Panc1 (cell line): ENCODE data around the gene ARMCX5.

Experiments
- POLR2AphosphoS5 ChIP-seq: IDR thresholded peaks from 2 replicates; pipeline ENCODE4 v1.6.1; 2012; ENCODE audit warnings: mild to moderate bottlenecking, low read depth, low read length, moderate library complexity
- SIN3A ChIP-seq: IDR thresholded peaks from 2 replicates; pipeline ENCODE4 v1.6.1; 2012; ENCODE audit warnings: low read depth, mild to moderate bottlenecking, low read length, moderate library complexity, borderline replicate concordance; ENCODE audit not compliant: insufficient read depth
- TF ChIP-seq, protein P1 (sequence below): fragments of 450-650 bp; IDR thresholded peaks from 2 replicates; pipeline ENCODE4 v1.5.1; 2017; ENCODE audit warnings: mild to moderate bottlenecking

DNA sequence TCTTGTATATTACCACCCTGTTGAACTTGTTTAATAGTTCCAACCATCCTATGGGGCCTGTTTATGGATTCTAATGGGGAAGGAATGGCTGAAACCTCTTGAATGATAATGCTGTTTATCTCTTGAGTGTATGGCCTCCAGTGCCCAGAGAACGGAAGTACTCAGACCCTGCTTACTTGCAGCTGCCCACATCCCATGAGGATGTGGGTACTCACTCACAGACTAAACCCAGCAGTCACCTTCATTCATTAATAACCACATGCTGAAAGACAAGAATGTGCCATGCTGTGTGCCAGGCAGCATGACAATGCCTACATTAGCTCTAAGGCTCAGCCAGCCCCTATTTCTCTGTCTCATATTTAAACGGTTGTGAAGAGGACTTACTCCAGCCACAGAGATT, 5.9 kb upstream of the ARMCX5 start:
- TF ChIP-seq POLR2AphosphoS5, result no peak
- TF ChIP-seq, protein P1, sequence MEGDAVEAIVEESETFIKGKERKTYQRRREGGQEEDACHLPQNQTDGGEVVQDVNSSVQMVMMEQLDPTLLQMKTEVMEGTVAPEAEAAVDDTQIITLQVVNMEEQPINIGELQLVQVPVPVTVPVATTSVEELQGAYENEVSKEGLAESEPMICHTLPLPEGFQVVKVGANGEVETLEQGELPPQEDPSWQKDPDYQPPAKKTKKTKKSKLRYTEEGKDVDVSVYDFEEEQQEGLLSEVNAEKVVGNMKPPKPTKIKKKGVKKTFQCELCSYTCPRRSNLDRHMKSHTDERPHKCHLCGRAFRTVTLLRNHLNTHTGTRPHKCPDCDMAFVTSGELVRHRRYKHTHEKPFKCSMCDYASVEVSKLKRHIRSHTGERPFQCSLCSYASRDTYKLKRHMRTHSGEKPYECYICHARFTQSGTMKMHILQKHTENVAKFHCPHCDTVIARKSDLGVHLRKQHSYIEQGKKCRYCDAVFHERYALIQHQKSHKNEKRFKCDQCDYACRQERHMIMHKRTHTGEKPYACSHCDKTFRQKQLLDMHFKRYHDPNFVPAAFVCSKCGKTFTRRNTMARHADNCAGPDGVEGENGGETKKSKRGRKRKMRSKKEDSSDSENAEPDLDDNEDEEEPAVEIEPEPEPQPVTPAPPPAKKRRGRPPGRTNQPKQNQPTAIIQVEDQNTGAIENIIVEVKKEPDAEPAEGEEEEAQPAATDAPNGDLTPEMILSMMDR, result no peak
- no peak for TF ChIP-seq SIN3A
